ENCODE results near the gene SCP2.

- no peak for TF ChIP-seq REST (IDR thresholded peaks at IDR 0.05; ENCODE audit: low read depth)
- TF ChIP-seq CEBPB (IDR thresholded peaks at IDR 0.05) = no peak
- no peak for TF ChIP-seq TEAD4 (IDR thresholded peaks at IDR 0.05)
- no peak for TF ChIP-seq YY1 (IDR thresholded peaks at IDR 0.05; ENCODE audit: low read depth)
Observed at GRCh38 chr1:53074313-53075154, 147.5 kb downstream of the SCP2 start.

All from Ishikawa (cell line).